Trophoblast cell (in vitro differentiated cells and primary cell): ENCODE data around the gene CAMSAP1.
A peak's percentile ranks its signal among the peaks of the same experiment; 100 is the strongest.
"Not testable (repeated sequence)": the region's sequence is repeated elsewhere in the genome, so short reads cannot be mapped to it uniquely, and the experiment has no call there.

Experiments
- DNase-seq, 2 donors: peaks; one replicate each; pipeline ENCODE4 v3.0.0-alpha.2; 2016
- H2AFZ ChIP-seq: 2 replicates; pipeline ENCODE4 v1.6.1; 2013; ENCODE audit warnings: low read length, moderate library complexity, mild to moderate bottlenecking; ENCODE audit not compliant: insufficient read depth, poor library complexity
- H2AK5ac ChIP-seq: 2 replicates; pipeline ENCODE4 v1.6.1; 2013; ENCODE audit warnings: mild to moderate bottlenecking, low read length
- H2BK120ac ChIP-seq: 2 replicates; pipeline ENCODE4 v1.6.1; 2013; ENCODE audit warnings: low read length, mild to moderate bottlenecking, moderate library complexity; ENCODE audit not compliant: insufficient read depth, poor library complexity
- H2BK12ac ChIP-seq: 2 replicates; pipeline ENCODE4 v1.6.1; 2013; ENCODE audit warnings: mild to moderate bottlenecking, low read length, moderate library complexity
- H2BK5ac ChIP-seq: 2 replicates; pipeline ENCODE4 v1.6.1; 2013; ENCODE audit warnings: low read length, low read depth, moderate library complexity, mild to moderate bottlenecking; ENCODE audit not compliant: poor library complexity
- H3K14ac ChIP-seq: 2 replicates; pipeline ENCODE4 v1.6.1; 2013; ENCODE audit warnings: mild to moderate bottlenecking, low read length
- H3K18ac ChIP-seq: 2 replicates; pipeline ENCODE4 v1.6.1; 2013; ENCODE audit warnings: mild to moderate bottlenecking, low read length
- H3K23ac ChIP-seq: 2 replicates; pipeline ENCODE4 v1.6.1; 2013; ENCODE audit warnings: low read length
- H3K27ac ChIP-seq: 2 replicates; pipeline ENCODE4 v1.5.1; 2013; ENCODE audit warnings: low read depth, mild to moderate bottlenecking, inconsistent platforms, low read length, moderate library complexity
- H3K27me3 ChIP-seq: 2 replicates; pipeline ENCODE4 v1.6.1; 2013; ENCODE audit warnings: inconsistent platforms, mild to moderate bottlenecking, low read length, moderate library complexity; ENCODE audit not compliant: insufficient read depth
- H3K36me3 ChIP-seq, 2 experiments: 1 replicate in 1 of 2; 2 replicates in 1 of 2; pipeline ENCODE4 v1.6.1; 2013; ENCODE audit warnings: low read length in 2 of 2, mild to moderate bottlenecking in 2 of 2, moderate library complexity in 1 of 2; ENCODE audit not compliant: insufficient read depth in 2 of 2, control insufficient read depth in 1 of 2
- H3K4ac ChIP-seq: 2 replicates; pipeline ENCODE4 v1.6.1; 2013; ENCODE audit warnings: low read depth, mild to moderate bottlenecking, low read length, moderate library complexity
- H3K4me1 ChIP-seq, 2 experiments: 1 replicate in 1 of 2; 2 replicates in 1 of 2; pipeline ENCODE4 v1.6.1; 2013; ENCODE audit warnings: low read length in 2 of 2, mild to moderate bottlenecking in 2 of 2, moderate library complexity in 1 of 2; ENCODE audit not compliant: insufficient read depth in 2 of 2, control insufficient read depth in 1 of 2
- H3K4me2 ChIP-seq: 2 replicates; pipeline ENCODE4 v1.6.1; 2013; ENCODE audit warnings: inconsistent platforms, mild to moderate bottlenecking, low read length, moderate library complexity
- H3K4me3 ChIP-seq: 2 replicates; pipeline ENCODE4 v1.5.1; 2013; ENCODE audit warnings: mild to moderate bottlenecking, low read depth, low read length, inconsistent platforms
- H3K79me1 ChIP-seq: one replicate; pipeline ENCODE4 v1.6.1; 2013; ENCODE audit warnings: low read length
- H3K79me2 ChIP-seq: 2 replicates; pipeline ENCODE4 v1.6.1; 2013; ENCODE audit warnings: low read length, mild to moderate bottlenecking; ENCODE audit not compliant: control insufficient read depth, insufficient read depth, poor library complexity
- H3K9ac ChIP-seq: 2 replicates; pipeline ENCODE4 v1.6.1; 2013; ENCODE audit warnings: mild to moderate bottlenecking, low read length
- H3K9me3 ChIP-seq: 2 replicates; pipeline ENCODE4 v1.6.1; 2013; ENCODE audit warnings: low read depth, mild to moderate bottlenecking, control low read depth, inconsistent platforms, low read length; ENCODE audit not compliant: insufficient read depth
- H4K12ac ChIP-seq: 2 replicates; pipeline ENCODE4 v1.6.1; 2013; ENCODE audit warnings: low read depth, mild to moderate bottlenecking, low read length, moderate library complexity
- H4K8ac ChIP-seq: 2 replicates; pipeline ENCODE4 v1.6.1; 2013; ENCODE audit warnings: low read depth, mild to moderate bottlenecking, low read length, moderate library complexity
- H4K91ac ChIP-seq: one replicate; pipeline ENCODE4 v1.6.1; 2013; ENCODE audit warnings: low read depth, mild to moderate bottlenecking, low read length, moderate library complexity
- WGBS: extraction: QIAGEN DNeasy Blood & Tissue Kit; methylation state at CpG from one replicate; pipeline ENCODE4 v1.1.7; 2013; ENCODE audit warnings: missing lambda C conversion rate; ENCODE audit not compliant: insufficient read length, insufficient coverage; ENCODE audit errors: extremely low coverage; 5-methylcytosine and 5-hydroxymethylcytosine counted together

Gene CAMSAP1

DNA sequence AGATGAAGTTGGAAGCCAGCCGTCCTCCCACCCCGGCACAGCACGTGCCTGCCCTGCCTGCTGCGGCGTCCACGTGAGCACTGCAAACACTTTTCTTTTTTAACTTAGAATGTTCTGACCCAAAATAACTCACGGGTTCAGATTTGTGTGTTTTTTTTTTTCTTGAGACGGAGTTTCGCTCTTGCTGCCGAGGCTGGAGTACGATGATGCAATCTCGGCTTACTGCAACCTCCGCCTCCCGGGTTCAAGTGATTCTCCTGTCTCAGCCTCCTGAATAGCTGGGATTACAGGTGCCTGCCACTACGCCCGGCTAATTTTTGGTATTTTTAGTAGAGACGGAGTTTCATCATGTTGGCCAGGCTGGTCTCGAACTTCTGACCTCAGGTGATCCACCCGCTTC, 39.8 kb upstream of the CAMSAP1 start:
- H2BK12ac ChIP-seq = peak overlapping the region; percentile 51
- no CpG with 5 or more reads among the region's 19 CpGs for whole genome bisulfite sequencing

GRCh38 chr9:135946392-135946994, 39.1 kb upstream of the CAMSAP1 start:
- no peak overlapping the region for H3K4me3 ChIP-seq
- peaks cover 3% of the 10 kb centered on the region for H3K9me3 ChIP-seq
- H3K79me1 ChIP-seq = peaks cover 18% of the 10 kb centered on the region
- H3K4me2 ChIP-seq = no peak overlapping the region
- H3K23ac ChIP-seq = no peak overlapping the region
- peak overlapping the region; percentile 73 for H3K27ac ChIP-seq
- H3K18ac ChIP-seq = peak overlapping the region; percentile 4
- no peaks in the 10 kb centered on the region for H3K27me3 ChIP-seq
- no CpG with 5 or more reads among the region's 14 CpGs for WGBS
- peak overlapping the region; percentile 37 for H2BK5ac ChIP-seq
- peak overlapping the region; percentile 55 for H2AK5ac ChIP-seq
- no peak overlapping the region for H4K12ac ChIP-seq
- H2BK12ac ChIP-seq = peak overlapping the region; percentile 58
- peak overlapping the region; percentile 44 for H4K8ac ChIP-seq
- no peaks in the 10 kb centered on the region for H3K79me2 ChIP-seq
- no peak for DNase-seq
- H2AFZ ChIP-seq = no peak overlapping the region
- peaks cover 38 to 41% of the 10 kb centered on the region in 2 experiments for H3K36me3 ChIP-seq
- peaks cover 32 to 36% of the 10 kb centered on the region in 2 experiments for H3K4me1 ChIP-seq
- peak overlapping the region; percentile 74 for H4K91ac ChIP-seq
- no peak overlapping the region for H3K4ac ChIP-seq
- H3K14ac ChIP-seq = peak overlapping the region; percentile 50
- no peak overlapping the region for H3K9ac ChIP-seq
- peak overlapping the region; percentile 47 for H2BK120ac ChIP-seq

More for the DNA sequence above, 39.8 kb upstream of the CAMSAP1 start:
- Histone ChIP-seq H2BK120ac (peak overlapping the region; percentile 47), H3K36me3 (peaks cover 38 to 41% of the 10 kb centered on the region in 2 experiments), H2AK5ac (peak overlapping the region; percentile 55), H3K79me1 (peaks cover 18% of the 10 kb centered on the region), H3K4me1 (peaks cover 34 to 36% of the 10 kb centered on the region in 2 experiments), H4K91ac (peak overlapping the region; percentile 74), H3K27ac (peak overlapping the region; percentile 73)
- H2BK5ac ChIP-seq, H3K4me2 ChIP-seq, H3K14ac ChIP-seq, H3K4me3 ChIP-seq, H3K79me2 ChIP-seq, H3K23ac ChIP-seq, DNase-seq, H2AFZ ChIP-seq, H3K18ac ChIP-seq, H3K27me3 ChIP-seq, H3K9me3 ChIP-seq, H3K9ac ChIP-seq, H4K12ac ChIP-seq, H3K4ac ChIP-seq, H4K8ac ChIP-seq: not testable (repeated sequence)

DNA sequence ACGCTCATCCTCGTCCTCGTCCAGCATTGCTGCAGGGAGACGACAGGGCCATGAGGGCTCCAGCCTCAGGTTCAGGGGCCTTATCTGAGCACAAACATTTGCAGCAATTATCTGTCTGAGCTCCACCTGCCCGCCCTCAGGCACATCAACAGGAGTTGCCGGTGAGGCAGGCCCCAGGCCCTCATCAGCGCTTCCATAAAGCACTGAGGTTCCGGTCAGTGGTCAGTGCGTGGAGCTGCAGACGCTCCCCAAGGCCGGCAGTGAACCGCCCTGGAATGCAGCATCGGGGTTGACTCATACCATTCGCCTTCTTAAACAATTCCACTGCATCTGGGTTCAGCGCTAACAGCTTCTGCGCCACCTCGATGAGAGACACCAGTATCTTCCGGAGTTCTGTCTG, 38.6 kb upstream of the CAMSAP1 start:
- H3K36me3 ChIP-seq = peaks cover 37 to 41% of the 10 kb centered on the region in 2 experiments
- H3K4me3 ChIP-seq = no peak overlapping the region
- WGBS = no CpG with 5 or more reads among the region's 18 CpGs
- H3K27ac ChIP-seq = peak overlapping the region; percentile 73
- peaks cover 32 to 36% of the 10 kb centered on the region in 2 experiments for H3K4me1 ChIP-seq
- H3K14ac ChIP-seq = no peak overlapping the region
- no peak overlapping the region for H4K12ac ChIP-seq
- H2BK5ac ChIP-seq = no peak overlapping the region
- no peak overlapping the region for H2BK120ac ChIP-seq
- H3K18ac ChIP-seq = no peak overlapping the region
- peaks cover 18% of the 10 kb centered on the region for H3K79me1 ChIP-seq
- no peak overlapping the region for H3K4ac ChIP-seq
- H3K27me3 ChIP-seq = no peaks in the 10 kb centered on the region
- no peak overlapping the region for H2AK5ac ChIP-seq
- peak; percentile 99 for DNase-seq
- H2AFZ ChIP-seq = no peak overlapping the region
- peak overlapping the region; percentile 17 for H3K4me2 ChIP-seq
- no peak overlapping the region for H3K9ac ChIP-seq
- no peak overlapping the region for H4K8ac ChIP-seq
- no peaks in the 10 kb centered on the region for H3K79me2 ChIP-seq
- H2BK12ac ChIP-seq = no peak overlapping the region
- peaks cover 3% of the 10 kb centered on the region for H3K9me3 ChIP-seq
- no peak overlapping the region for H4K91ac ChIP-seq
- H3K23ac ChIP-seq = no peak overlapping the region

GRCh38 chr9:135944444-135945252, 37.3 kb upstream of the CAMSAP1 start:
- DNase-seq = no peak
- H3K79me1 ChIP-seq = peaks cover 18% of the 10 kb centered on the region
- H3K27ac ChIP-seq = no peak overlapping the region
- no peak overlapping the region for H4K12ac ChIP-seq
- peaks cover 5% of the 10 kb centered on the region for H3K9me3 ChIP-seq
- no peak overlapping the region for H2AK5ac ChIP-seq
- H3K27me3 ChIP-seq = no peaks in the 10 kb centered on the region
- no peaks in the 10 kb centered on the region for H3K79me2 ChIP-seq
- no CpG with 5 or more reads among the region's 36 CpGs for WGBS
- peak overlapping the region; percentile 52 for H3K18ac ChIP-seq
- H4K91ac ChIP-seq = no peak overlapping the region
- no peak overlapping the region for H3K4ac ChIP-seq
- H3K36me3 ChIP-seq = peaks cover 37 to 47% of the 10 kb centered on the region in 2 experiments
- no peak overlapping the region for H3K14ac ChIP-seq
- no peak overlapping the region for H3K4me2 ChIP-seq
- no peak overlapping the region for H4K8ac ChIP-seq
- no peak overlapping the region for H2BK5ac ChIP-seq
- H3K4me1 ChIP-seq = peaks cover 25 to 33% of the 10 kb centered on the region in 2 experiments
- no peak overlapping the region for H2BK12ac ChIP-seq
- H2BK120ac ChIP-seq = no peak overlapping the region
- no peak overlapping the region for H3K4me3 ChIP-seq
- H3K23ac ChIP-seq = no peak overlapping the region
- H3K9ac ChIP-seq = no peak overlapping the region
- H2AFZ ChIP-seq = no peak overlapping the region
